Measurements from ENCODE around the gene SYT1.
A peak's percentile ranks its signal among the peaks of the same experiment; 100 is the strongest.
"Not testable (repeated sequence)": the region's sequence is repeated elsewhere in the genome, so short reads cannot be mapped to it uniquely, and the experiment has no call there.

The SYT1 gene

GRCh38 chr12:78864403-78864869, at the start of gene SYT1:
TSS of gene SYT1 (plus strand) at chr12:78864774.
- DNase-seq (ENCODE audit: low read depth): no peak

- no peak for DNase-seq (ENCODE audit: low read depth)
Measured at GRCh38 chr12:78818487-78818886, 46.1 kb upstream of the SYT1 start.

- no peak for DNase-seq (ENCODE audit: low read depth)
Measured at GRCh38 chr12:78820946-78821345, 43.6 kb upstream of the SYT1 start.

- no peak for DNase-seq (ENCODE audit: low read depth)
Measured at GRCh38 chr12:78824918-78825317, 39.7 kb upstream of the SYT1 start.

- DNase-seq (ENCODE audit: low read depth): no peak
Measured at GRCh38 chr12:78829690-78830089, 34.9 kb upstream of the SYT1 start.

GRCh38 chr12:78835493-78835892, 29.1 kb upstream of the SYT1 start:
- DNase-seq (ENCODE audit: low read depth): no peak

GRCh38 chr12:78840518-78841019, 24.0 kb upstream of the SYT1 start:
- not testable (repeated sequence) for DNase-seq (ENCODE audit: low read depth)

GRCh38 chr12:78853231-78853630, 11.3 kb upstream of the SYT1 start:
- no peak for DNase-seq (ENCODE audit: low read depth)

- DNase-seq (ENCODE audit: low read depth): no peak
Measured at GRCh38 chr12:78863482-78864402, 832 bp upstream of the SYT1 start.

- DNase-seq (ENCODE audit: low read depth): no peak
Measured at GRCh38 chr12:78864870-78865463, 393 bp downstream of the SYT1 start.

GRCh38 chr12:78865516-78865915, 942 bp downstream of the SYT1 start:
- no peak for DNase-seq (ENCODE audit: low read depth)

- no peak for DNase-seq (ENCODE audit: low read depth)
Measured at GRCh38 chr12:78866518-78866917, 1.9 kb downstream of the SYT1 start.

- DNase-seq (ENCODE audit: low read depth): no peak
Measured at GRCh38 chr12:78870539-78870938, 6.0 kb downstream of the SYT1 start.

- no peak for DNase-seq (ENCODE audit: low read depth)
Measured at GRCh38 chr12:78871566-78871965, 7.0 kb downstream of the SYT1 start.

- no peak for DNase-seq (ENCODE audit: low read depth)
Measured at GRCh38 chr12:78878459-78878858, 13.9 kb downstream of the SYT1 start.

- no peak for DNase-seq (ENCODE audit: low read depth)
Measured at GRCh38 chr12:78878866-78879265, 14.3 kb downstream of the SYT1 start.

GRCh38 chr12:78880078-78880477, 15.5 kb downstream of the SYT1 start:
- no peak for DNase-seq (ENCODE audit: low read depth)

- DNase-seq (ENCODE audit: low read depth): no peak
Measured at GRCh38 chr12:78881685-78882084, 17.1 kb downstream of the SYT1 start.

- DNase-seq (ENCODE audit: low read depth): no peak
Measured at GRCh38 chr12:78885466-78885865, 20.9 kb downstream of the SYT1 start.

- peak; percentile 85 for DNase-seq (ENCODE audit: low read depth)
Measured at GRCh38 chr12:78886719-78887407, 22.3 kb downstream of the SYT1 start.

- DNase-seq (ENCODE audit: low read depth): no peak
Measured at GRCh38 chr12:78887444-78887843, 22.9 kb downstream of the SYT1 start.

GRCh38 chr12:78888568-78888967, 24.0 kb downstream of the SYT1 start:
- DNase-seq (ENCODE audit: low read depth): no peak

Measured in non-pigmented ciliary epithelial cell (primary cell).